ENCODE data around the gene HYPK.
"Not testable (repeated sequence)": the region's sequence is repeated elsewhere in the genome, so short reads cannot be mapped to it uniquely, and the experiment has no call there.

Gene HYPK

DNA sequence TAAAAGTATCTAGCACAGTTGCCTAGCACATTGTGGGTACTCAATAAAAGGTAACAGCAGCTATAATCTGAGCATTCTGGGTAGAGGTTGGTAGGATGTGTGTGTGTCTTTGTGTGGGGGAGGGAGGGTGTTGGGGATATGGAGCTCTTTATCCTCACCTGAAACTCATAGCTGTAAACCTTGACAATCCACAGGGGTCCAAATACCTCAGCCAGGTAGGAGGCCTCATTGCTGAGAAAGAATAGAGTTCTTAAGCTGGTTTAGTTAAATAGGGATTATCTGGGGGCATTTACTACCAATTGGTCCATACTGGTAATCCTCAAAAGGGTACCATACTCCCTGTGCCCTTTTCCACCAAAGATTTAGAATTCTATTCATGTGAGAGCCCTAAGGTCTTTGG lies 4.4 kb upstream of the HYPK start:
- no peak overlapping the region for H3K4me3 ChIP-seq (ENCODE audit: low read length)
- peaks cover 17% of the 10 kb centered on the region; the same call in 1 of the 2 replicates for H3K4me1 ChIP-seq (ENCODE audit: control insufficient read depth, insufficient read depth, low read length)
- H3K36me3 ChIP-seq (ENCODE audit: control insufficient read depth, insufficient read depth, low read length): peaks cover 23% of the 10 kb centered on the region
- no peaks in the 10 kb centered on the region for H3K27me3 ChIP-seq (ENCODE audit: control insufficient read depth, insufficient read depth, low read length)
- no peak overlapping the region for H3K27ac ChIP-seq (ENCODE audit: low read length)
- DNase-seq (ENCODE audit: low read depth, low spot score): no peak
- no peaks in the 10 kb centered on the region for H3K9me3 ChIP-seq (ENCODE audit: control insufficient read depth, insufficient read depth, low read length)

DNA sequence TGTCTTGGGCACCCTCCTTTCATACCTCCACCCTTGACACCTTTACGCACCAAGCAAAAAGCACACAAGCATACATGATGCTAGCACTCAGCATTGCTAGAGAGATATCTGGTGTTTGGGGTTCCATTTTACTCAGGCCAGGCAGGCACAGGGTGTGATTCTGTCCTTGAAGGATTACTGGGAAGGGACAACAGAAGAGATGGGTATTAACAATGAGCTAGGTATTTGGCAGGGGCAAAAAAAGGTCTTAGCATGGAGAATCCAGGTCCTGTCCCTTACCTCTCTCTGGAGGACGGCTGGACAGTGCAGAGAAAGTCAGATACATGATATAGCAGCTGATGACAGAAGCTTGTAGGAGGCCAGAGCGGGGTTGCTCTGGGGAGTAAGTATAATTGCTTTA lies 3.8 kb upstream of the HYPK start:
- WGBS (ENCODE audit: insufficient coverage, insufficient read length): no CpG with 5 or more reads among the region's 3 CpGs
- peaks cover 17% of the 10 kb centered on the region; the same call in 1 of the 2 replicates for H3K4me1 ChIP-seq (ENCODE audit: control insufficient read depth, insufficient read depth, low read length)
- H3K27ac ChIP-seq (ENCODE audit: low read length): no peak overlapping the region
- H3K36me3 ChIP-seq (ENCODE audit: control insufficient read depth, insufficient read depth, low read length): peaks cover 23% of the 10 kb centered on the region
- no peaks in the 10 kb centered on the region for H3K27me3 ChIP-seq (ENCODE audit: control insufficient read depth, insufficient read depth, low read length)
- H3K9me3 ChIP-seq (ENCODE audit: control insufficient read depth, insufficient read depth, low read length): no peaks in the 10 kb centered on the region
- no peak overlapping the region for H3K4me3 ChIP-seq (ENCODE audit: low read length)
- DNase-seq (ENCODE audit: low read depth, low spot score): no peak

DNA sequence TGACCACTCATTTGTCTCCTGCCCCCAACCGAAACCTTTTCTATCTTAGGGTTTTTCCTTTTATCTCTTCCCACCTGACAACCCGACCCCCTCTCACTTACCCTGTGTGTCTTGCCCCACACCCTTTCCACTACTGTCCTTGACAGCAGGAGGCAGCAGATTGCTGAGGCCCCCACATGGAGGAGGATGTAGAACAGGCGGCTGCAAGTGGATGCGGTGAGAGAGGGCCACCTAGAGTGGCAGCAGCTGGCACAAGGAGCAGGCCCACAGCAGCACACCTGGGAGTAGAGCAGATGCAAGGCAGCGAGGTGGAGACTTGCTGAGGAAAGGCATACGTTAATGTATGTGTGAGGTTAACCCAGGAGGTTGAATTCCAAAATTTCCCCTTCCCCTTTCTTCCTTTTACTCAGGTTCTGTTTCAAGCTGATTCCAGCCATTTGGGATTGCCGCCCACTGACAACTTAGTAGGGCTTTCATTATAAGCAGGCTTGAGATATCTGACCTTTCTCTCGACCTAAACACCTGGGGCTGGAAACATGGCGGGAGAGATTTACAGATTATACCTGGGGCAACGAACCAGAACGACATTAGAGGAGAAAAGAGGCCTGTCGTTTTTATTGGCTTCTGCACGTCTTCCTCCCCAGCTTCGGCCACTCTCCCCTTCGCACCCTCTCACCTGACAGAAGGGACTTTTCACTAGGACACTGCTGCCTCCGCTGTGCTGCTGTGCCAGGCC lies 1.0 kb upstream of the HYPK start:
- Histone ChIP-seq H3K4me3 (ENCODE audit: low read length) (no peak overlapping the region), H3K9me3 (ENCODE audit: control insufficient read depth, insufficient read depth, low read length) (no peaks in the 10 kb centered on the region), H3K27ac (ENCODE audit: low read length) (no peak overlapping the region), H3K27me3 (ENCODE audit: control insufficient read depth, insufficient read depth, low read length) (no peaks in the 10 kb centered on the region), H3K4me1 (ENCODE audit: control insufficient read depth, insufficient read depth, low read length) (peaks cover 13% of the 10 kb centered on the region; the same call in 1 of the 2 replicates), H3K36me3 (ENCODE audit: control insufficient read depth, insufficient read depth, low read length) (peaks cover 17% of the 10 kb centered on the region; the same call in 1 of the 2 replicates)
- no CpG with 5 or more reads among the region's 16 CpGs for WGBS (ENCODE audit: insufficient coverage, insufficient read length)
- DNase-seq (ENCODE audit: low read depth, low spot score): no peak

DNA sequence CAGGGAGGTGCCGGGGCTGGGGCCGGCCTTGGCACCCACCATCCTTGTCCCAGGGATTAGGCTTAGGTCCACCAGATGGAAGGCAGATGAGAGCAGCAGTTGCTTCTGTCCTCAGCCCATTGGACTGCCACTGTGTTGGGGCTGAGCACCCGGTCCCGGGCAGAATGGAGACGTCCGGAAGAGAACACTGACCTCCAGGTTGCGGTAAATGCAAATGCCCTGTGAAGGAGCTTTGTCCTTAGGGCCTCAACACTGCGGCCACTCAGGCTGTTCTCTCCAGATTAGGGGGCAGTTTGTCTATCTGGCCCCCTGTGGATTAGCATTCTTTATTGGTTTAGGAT lies 484 bp upstream of the HYPK start, which contains the start of gene SERINC4:
TSS of gene SERINC4 (minus strand) at position 276 of the 341 bp plus-strand sequence. CDS start at position 42, 234 bp downstream.
- peak within 1 kb of the TSS; percentile 56 for H3K4me3 ChIP-seq (ENCODE audit: low read length)
- DNase-seq (ENCODE audit: low read depth, low spot score): no peak
- no peaks in the 10 kb centered on the region for H3K9me3 ChIP-seq (ENCODE audit: control insufficient read depth, insufficient read depth, low read length)
- H3K27me3 ChIP-seq (ENCODE audit: control insufficient read depth, insufficient read depth, low read length): no peaks in the 10 kb centered on the region
- peaks cover 17% of the 10 kb centered on the region; the same call in 1 of the 2 replicates for H3K36me3 ChIP-seq (ENCODE audit: control insufficient read depth, insufficient read depth, low read length)
- H3K27ac ChIP-seq (ENCODE audit: low read length): no peak within 1 kb of the TSS
- H3K4me1 ChIP-seq (ENCODE audit: control insufficient read depth, insufficient read depth, low read length): peaks cover 10% of the 10 kb centered on the region; the same call in 1 of the 2 replicates
- WGBS (ENCODE audit: insufficient coverage, insufficient read length): no CpG with 5 or more reads among the region's 8 CpGs

DNA sequence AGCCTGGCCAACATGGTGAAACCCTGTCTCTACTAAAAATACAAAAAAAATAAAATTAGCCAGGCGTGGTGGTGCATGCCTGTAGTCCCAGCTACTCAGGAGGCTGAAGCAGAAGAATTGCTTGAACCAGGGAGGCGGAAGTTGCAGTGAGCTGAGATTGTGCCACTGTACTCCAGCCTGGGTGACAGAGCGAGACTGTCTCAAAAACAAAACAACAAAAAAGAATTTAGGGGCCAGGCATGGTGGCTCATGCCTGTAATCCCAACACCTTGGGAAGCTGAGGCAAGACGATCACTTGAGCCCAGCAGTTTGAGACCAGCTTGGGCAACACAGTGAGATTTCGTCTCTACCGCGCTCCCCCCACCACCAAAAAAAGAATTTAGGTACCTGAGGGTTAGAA lies 2.3 kb downstream of the HYPK start:
- H3K4me3 ChIP-seq (ENCODE audit: low read length); H3K9me3 ChIP-seq (ENCODE audit: control insufficient read depth, insufficient read depth, low read length): not testable (repeated sequence)

DNA sequence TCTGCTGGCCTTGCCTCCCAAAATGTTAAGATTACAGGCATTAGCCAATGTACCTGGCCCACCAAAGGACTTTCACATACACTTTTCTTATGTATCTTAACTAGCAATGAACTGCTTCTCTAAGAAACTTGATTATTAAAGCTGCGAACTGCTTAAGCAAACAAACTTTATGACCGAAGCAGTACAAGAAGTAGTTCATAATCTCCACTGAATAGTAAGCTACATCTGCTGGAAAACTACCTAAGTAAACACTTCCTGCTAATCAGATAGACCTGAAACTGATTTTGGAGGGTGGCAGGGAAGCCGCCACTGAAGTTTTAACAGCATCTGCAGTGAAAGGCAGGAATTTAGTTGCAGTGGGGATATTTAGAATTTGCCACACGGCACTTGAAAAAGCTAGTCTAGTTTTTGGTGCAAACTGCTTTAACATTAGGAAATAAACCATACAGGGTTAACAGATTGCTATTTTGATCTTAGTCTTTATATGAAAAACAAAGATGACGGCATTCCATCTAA lies 8.1 kb downstream of the HYPK start:
- DNase-seq (ENCODE audit: low read depth, low spot score): no peak
- Histone ChIP-seq H3K4me1 (ENCODE audit: control insufficient read depth, insufficient read depth, low read length) (no peaks in the 10 kb centered on the region), H3K36me3 (ENCODE audit: control insufficient read depth, insufficient read depth, low read length) (peaks cover 34% of the 10 kb centered on the region), H3K27ac (ENCODE audit: low read length) (no peak overlapping the region), H3K4me3 (ENCODE audit: low read length) (no peak overlapping the region), H3K9me3 (ENCODE audit: control insufficient read depth, insufficient read depth, low read length) (no peaks in the 10 kb centered on the region), H3K27me3 (ENCODE audit: control insufficient read depth, insufficient read depth, low read length) (no peaks in the 10 kb centered on the region)
- no CpG with 5 or more reads among the region's 5 CpGs for WGBS (ENCODE audit: insufficient coverage, insufficient read length)

More for the DNA sequence above, 2.3 kb downstream of the HYPK start:
- H3K4me1 ChIP-seq (ENCODE audit: control insufficient read depth, insufficient read depth, low read length); DNase-seq (ENCODE audit: low read depth, low spot score); H3K27ac ChIP-seq (ENCODE audit: low read length); H3K27me3 ChIP-seq (ENCODE audit: control insufficient read depth, insufficient read depth, low read length): not testable (repeated sequence)
- WGBS (ENCODE audit: insufficient coverage, insufficient read length): no CpG with 5 or more reads among the region's 7 CpGs
- H3K36me3 ChIP-seq (ENCODE audit: control insufficient read depth, insufficient read depth, low read length): peaks cover 17% of the 10 kb centered on the region; the same call in 1 of the 2 replicates

DNA sequence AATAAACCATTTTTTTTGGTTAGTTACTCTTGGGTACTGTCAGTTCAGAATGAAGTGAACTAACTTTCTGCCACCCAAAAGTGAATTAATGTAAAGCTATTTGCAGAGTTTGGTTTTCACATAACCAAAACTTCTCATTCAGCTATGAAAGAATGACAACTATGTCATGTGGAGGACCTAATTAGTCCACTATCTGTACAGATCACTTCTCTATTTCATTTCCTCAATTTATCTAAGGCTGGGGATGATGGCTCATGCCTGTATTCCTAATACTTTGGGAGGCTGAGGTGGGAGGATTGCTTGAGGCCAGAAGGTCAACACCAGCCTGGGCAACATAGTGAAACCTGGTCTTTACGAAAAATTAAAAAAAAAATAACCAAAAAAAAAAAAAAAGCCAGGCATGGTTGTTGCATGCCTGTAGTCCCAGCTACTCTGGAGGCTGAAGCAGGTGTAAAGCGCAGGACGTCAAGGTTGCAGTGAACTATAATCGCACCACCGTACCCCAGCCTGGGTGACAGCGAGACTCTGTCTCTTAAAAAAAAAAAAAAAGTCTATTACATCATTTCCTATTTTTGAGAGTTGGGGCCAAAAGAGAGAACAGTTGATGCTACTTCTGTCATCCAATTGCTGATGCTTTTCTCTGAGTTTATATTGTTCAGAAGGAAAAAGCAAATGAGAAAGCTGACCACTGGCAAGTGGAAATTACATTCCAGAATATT lies 8.7 kb downstream of the HYPK start:
- Histone ChIP-seq H3K4me3 (ENCODE audit: low read length) (no peak overlapping the region), H3K9me3 (ENCODE audit: control insufficient read depth, insufficient read depth, low read length) (no peaks in the 10 kb centered on the region), H3K27me3 (ENCODE audit: control insufficient read depth, insufficient read depth, low read length) (no peaks in the 10 kb centered on the region), H3K4me1 (ENCODE audit: control insufficient read depth, insufficient read depth, low read length) (no peaks in the 10 kb centered on the region), H3K36me3 (ENCODE audit: control insufficient read depth, insufficient read depth, low read length) (peaks cover 36% of the 10 kb centered on the region), H3K27ac (ENCODE audit: low read length) (no peak overlapping the region)
- no peak for DNase-seq (ENCODE audit: low read depth, low spot score)
- WGBS (ENCODE audit: insufficient coverage, insufficient read length): no CpG with 5 or more reads among the region's 6 CpGs

DNA sequence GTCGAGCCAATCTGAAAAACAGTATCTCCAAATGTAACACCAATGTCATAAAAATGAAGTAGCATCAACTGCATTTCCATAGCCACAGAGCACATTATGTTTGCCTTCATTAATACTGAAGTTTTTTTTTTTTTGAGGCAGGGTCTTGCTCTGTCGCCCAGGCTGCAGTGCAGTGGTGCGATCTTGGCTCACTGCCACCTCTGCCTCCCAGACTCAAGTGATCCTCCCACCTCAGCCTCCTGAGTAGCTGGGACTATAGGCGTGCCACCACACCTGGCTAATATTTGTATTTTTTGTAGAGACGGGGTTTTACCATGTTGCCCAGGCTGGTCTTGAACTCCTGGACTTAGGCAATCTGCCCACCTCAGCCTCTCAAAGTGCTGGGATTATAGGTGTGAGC lies 14.7 kb downstream of the HYPK start:
- H3K4me1 ChIP-seq (ENCODE audit: control insufficient read depth, insufficient read depth, low read length); H3K27ac ChIP-seq (ENCODE audit: low read length); H3K4me3 ChIP-seq (ENCODE audit: low read length); DNase-seq (ENCODE audit: low read depth, low spot score); H3K27me3 ChIP-seq (ENCODE audit: control insufficient read depth, insufficient read depth, low read length); H3K9me3 ChIP-seq (ENCODE audit: control insufficient read depth, insufficient read depth, low read length): not testable (repeated sequence)
- peaks cover 16% of the 10 kb centered on the region; the same call in 1 of the 2 replicates for H3K36me3 ChIP-seq (ENCODE audit: control insufficient read depth, insufficient read depth, low read length)
- WGBS (ENCODE audit: insufficient coverage, insufficient read length): no CpG with 5 or more reads among the region's 5 CpGs

DNA sequence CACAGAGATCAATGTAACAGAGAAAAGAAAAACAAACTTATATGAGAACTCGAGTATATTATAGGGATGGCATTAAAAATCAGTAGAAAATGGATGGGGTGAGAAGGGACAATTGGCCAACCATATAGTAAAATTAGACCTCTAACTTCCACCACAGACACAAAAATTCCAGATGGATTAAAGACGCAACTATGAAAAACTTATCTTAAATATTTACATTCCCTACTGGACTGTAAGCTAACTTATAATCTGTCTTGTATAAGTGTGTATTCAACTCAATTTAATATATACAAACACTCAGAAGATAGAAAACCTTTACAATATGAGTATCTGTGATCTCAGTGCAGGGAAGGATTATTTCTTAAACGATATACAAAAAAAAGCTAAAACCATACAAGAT lies 21.1 kb downstream of the HYPK start:
- Histone ChIP-seq H3K4me3 (ENCODE audit: low read length) (no peak overlapping the region), H3K36me3 (ENCODE audit: control insufficient read depth, insufficient read depth, low read length) (no peaks in the 10 kb centered on the region), H3K27ac (ENCODE audit: low read length) (no peak overlapping the region), H3K4me1 (ENCODE audit: control insufficient read depth, insufficient read depth, low read length) (no peaks in the 10 kb centered on the region), H3K9me3 (ENCODE audit: control insufficient read depth, insufficient read depth, low read length) (no peaks in the 10 kb centered on the region), H3K27me3 (ENCODE audit: control insufficient read depth, insufficient read depth, low read length) (no peaks in the 10 kb centered on the region)
- no CpG with 5 or more reads among the region's 3 CpGs for WGBS (ENCODE audit: insufficient coverage, insufficient read length)
- no peak for DNase-seq (ENCODE audit: low read depth, low spot score)

DNA sequence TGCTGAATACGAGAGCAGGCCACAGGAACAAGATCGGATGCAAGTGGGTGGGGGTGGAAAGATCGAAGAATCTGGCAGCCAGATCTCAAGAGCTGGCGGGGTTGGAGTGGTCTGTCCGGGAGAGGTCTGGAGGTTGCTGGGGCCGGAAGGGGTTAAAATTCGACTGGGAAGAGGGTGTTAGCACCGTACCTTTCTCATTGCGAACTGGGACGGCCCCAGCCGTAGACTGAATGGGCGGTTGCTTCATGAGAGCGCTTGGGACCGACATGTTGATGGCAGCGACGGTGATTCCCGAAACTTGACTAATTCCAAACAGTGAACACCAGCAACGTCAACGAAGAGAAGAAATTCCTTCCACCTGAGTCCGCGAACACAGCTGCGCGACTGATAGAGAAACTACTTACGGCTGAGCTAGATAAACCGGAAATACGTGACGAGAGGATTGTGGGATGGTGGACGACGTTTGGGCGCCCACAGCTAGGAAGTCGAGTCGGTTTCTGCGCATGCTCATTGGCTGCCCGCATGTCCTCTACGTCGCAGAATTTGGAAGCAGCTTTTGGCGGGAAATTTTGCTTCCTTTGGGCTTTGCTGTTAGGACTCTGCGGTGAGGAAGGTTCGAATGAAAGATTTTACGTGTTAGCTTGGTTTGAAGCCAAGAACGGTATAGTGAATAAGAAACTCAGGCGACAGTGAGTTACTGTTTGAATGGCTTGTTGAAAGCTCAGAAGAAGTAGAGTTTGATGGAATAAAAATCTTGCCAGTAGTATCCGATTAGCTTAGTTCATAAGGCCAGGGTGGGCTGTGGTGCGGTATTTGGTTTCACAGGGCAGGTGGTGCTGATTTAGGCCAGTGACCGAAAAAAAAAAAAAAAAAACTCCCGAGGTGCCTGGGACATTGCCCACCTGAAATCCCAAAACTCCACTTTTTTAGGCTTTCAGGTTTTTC lies 24.2 kb downstream of the HYPK start, which contains the start of gene MFAP1:
TSS of gene MFAP1 (minus strand) at position 389 of the 945 bp plus-strand sequence. CDS start at position 268, 121 bp downstream.
- Histone ChIP-seq H3K4me3 (ENCODE audit: low read length) (peak within 1 kb of the TSS; percentile 86), H3K27me3 (ENCODE audit: control insufficient read depth, insufficient read depth, low read length) (no peaks in the 10 kb centered on the region), H3K9me3 (ENCODE audit: control insufficient read depth, insufficient read depth, low read length) (no peaks in the 10 kb centered on the region), H3K27ac (ENCODE audit: low read length) (no peak within 1 kb of the TSS), H3K4me1 (ENCODE audit: control insufficient read depth, insufficient read depth, low read length) (no peaks in the 10 kb centered on the region), H3K36me3 (ENCODE audit: control insufficient read depth, insufficient read depth, low read length) (no peaks in the 10 kb centered on the region)
- peak; percentile 95 for DNase-seq (ENCODE audit: low read depth, low spot score)
- WGBS (ENCODE audit: insufficient coverage, insufficient read length): no CpG with 5 or more reads among the region's 46 CpGs

All from iPS DF 6.9 (cell line).